ENCODE data around the gene WDR77.
A peak's percentile ranks its signal among the peaks of the same experiment; 100 is the strongest.

Gene WDR77

DNA sequence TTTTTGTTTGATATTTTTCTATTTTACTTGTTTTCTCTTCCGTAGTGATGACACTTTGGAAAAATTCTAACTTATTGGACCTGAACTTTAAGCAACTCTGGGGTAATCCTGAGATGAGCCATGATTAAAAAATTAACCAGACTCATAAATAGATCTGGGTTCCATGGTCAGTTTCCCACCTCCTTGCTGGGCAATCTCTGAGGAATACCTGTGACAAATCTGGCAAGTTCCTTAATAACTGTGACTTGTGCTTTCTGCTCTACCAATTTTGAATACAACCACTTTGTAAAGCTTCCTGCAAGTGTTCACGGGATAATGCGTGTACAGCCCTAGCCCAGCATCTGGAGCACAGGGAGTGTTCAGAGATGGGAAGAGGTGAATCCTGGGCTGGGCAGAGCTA lies 24.8 kb downstream of the WDR77 start:
- DNase-seq: no peak

GRCh38 chr1:111422546-111423391 lies 26.3 kb downstream of the WDR77 start:
- DNase-seq: no peak

DNA sequence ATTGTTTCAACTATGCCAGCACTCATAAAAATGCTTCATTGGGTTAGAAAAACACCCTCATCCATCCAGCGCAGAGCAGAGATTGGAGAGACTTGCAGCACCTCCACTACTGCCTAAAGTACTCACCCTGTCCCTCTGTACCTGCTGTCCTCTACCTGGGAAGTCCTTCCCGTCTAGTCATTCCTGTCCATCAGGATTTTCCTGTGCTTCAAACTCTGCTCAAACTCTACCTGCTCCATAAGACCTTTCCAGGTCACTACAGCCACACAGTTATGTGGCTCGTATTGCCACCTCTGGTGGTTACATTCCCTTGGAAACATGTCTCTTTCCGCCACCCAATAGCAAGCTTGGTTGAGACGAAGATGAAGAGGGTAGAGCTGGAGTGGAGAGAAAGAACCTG lies 28.7 kb downstream of the WDR77 start:
- no peak for DNase-seq

DNA sequence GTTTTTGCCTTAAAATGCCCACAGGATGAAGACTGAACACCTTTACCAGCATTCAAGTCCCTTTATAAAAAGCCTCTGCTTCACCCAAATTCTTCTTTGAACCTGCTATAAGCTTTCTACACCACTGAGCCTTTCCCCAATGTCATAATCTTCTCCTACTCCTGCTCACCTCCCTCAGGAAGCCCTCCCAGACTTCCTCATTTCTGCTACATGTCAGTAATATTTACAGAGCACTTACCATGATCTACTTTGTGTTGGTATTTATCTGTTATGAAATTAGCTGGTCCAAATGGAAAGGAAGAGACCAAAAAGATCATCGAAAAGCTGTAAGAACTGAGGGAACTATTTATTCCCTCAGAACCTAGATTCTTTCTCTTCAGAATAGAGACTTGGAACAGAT lies 30.0 kb downstream of the WDR77 start:
- no peak for DNase-seq

GRCh38 chr1:111417755-111418154 lies 31.3 kb downstream of the WDR77 start:
- no peak for DNase-seq

GRCh38 chr1:111415461-111415860 lies 33.6 kb downstream of the WDR77 start:
- no peak for DNase-seq

GRCh38 chr1:111414756-111415155 lies 34.3 kb downstream of the WDR77 start:
- DNase-seq: no peak

- no peak for DNase-seq
Observed at GRCh38 chr1:111412839-111413238, 36.2 kb downstream of the WDR77 start.

DNA sequence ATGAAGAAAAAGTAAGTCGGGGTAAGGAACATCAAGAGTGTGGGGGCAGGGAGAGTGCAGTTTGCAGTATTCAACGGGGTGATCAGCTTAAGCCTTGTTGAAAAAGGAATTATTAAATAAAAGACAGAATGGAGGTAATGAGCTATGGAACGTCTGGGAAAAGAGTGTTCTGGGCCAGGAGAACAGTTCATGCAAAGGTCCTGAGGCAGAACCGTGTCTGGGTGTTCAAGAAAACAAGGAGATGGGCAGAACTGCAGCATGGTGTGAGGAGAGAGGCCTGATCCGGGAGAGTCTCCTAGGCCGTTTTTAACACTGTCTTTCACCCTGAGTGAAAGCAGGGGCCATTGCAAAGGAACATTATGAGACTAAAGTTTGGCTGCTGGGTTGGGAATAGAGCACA lies 41.8 kb downstream of the WDR77 start:
- DNase-seq: no peak

DNA sequence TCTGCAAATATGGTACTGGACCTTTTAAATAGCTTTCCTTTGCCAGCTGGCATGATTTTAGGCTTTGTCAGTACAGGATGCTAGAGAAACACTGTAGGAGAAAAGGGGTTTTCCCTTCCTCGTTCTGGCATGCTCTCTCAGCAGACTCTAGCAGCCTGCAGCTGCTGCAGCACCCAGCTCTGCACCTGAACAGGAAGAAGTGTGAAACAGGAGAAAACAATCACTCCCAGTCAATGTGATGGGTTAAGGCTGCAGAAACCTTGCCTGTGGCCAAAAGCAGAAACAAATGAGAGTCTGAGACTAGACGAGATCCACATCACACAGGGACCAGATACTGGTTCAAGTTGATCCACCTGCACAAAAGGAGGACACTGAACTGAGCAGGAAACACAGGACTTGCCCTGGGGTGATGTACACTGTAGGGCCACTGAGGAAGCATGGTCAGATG lies 42.7 kb downstream of the WDR77 start:
- no peak for DNase-seq

DNA sequence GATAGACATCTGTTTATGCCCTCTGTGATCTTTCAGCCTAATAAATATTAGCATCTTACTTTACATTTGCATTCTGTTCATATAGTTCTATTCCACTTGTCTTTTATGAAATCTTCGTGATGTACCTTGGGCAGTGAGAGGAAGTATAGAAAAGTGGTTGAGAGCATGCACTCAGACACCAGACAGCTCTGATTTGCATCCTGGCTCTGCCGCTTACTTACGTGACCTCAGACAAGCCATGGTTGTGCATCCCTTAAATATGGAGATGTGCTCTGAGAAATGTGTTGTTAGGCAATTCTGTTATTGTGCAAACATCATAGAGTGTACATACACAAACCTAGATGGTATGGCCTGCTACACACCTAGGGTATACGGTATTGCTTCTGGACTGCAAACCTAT lies 44.5 kb downstream of the WDR77 start:
- DNase-seq: no peak

DNA sequence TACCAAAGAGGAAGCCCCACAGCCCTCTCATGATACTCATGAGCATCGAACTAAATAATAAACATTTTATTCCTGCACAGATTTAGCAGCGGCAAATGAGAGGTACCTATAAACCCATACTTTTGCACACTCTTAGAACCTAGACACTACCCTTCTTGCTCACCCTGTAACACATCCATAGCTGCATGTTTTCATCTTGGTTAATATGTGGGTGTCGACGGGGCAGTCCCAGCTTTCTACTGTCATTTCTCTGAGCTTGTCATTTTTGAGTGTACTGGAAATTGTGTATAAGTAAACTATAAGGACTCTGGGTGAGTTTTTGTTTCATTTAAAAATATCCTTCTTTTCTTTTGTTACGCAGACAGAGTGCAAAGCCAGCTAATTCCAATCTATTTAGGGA lies 47.0 kb downstream of the WDR77 start:
- DNase-seq: no peak

GRCh38 chr1:111399792-111400610 lies 49.1 kb downstream of the WDR77 start:
- peak; percentile 29 for DNase-seq

- DNase-seq: no peak
Observed at GRCh38 chr1:111392460-111392945, 56.6 kb downstream of the WDR77 start.

GRCh38 chr1:111392042-111392441 lies 57.0 kb downstream of the WDR77 start:
- no peak for DNase-seq

Data from T1000 (cell line).